GM10266 (cell line): Measurements from ENCODE around the gene ZNF160.

Experiments
- DNase-seq: peaks from one replicate; pipeline ENCODE4 v3.0.0; 2012; ENCODE audit errors: extremely low spot score
- CTCF ChIP-seq: IDR thresholded peaks from 2 replicates; pipeline ENCODE4 v1.5.1; 2012; ENCODE audit warnings: mild to moderate bottlenecking, low read depth; ENCODE audit not compliant: control insufficient read depth, insufficient read depth; ENCODE audit errors: missing control alignments

ZNF160 gene

DNA sequence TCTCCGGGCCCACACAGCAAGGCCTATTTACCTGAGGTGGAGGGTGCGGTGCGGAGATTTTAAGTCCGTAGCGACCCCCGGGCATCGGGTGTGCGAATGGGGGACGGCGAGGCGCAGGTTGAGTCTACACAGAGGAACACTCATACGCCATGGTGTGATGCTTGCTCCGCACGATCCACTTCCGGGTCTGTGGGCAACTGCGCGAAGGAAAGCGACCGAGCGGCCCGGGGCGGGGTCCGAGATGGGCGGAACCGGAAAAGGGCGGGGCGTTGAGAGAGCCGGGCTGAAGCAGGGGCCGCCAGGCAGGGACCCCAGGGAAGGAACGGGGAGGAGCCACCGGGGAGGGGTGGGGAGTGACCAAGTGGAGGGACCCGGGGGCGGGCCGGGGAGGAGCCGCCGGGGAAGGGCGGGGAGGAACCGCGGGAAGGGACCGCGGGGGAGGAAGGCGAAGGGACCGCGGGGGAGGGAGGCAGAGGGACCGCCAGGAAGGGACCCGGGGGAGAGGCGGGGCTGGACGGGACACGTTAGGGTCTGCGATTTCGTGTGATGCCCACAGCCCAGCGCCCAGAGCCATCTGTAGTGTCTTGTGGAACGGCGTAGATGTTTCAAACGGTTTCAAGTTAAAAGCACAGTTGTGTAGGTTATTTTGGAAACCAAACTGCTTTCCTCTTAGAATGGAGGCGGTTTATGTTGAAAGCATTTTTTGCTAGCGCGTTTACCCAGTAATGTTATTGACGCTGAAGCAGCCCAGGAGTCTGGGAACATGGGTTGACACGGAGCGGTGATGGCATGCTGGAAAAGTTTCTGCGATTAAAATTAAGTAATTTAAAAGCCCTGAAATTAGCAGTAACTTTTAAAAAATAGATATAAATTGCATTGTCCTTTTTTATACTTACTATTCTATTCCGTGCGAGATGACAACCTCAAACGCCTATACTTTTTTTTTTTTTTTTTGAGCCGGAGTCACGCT lies at the start of gene ZNF160:
ZNF160 (minus strand) TSS at position 189 of the 970 bp plus-strand sequence. CDS start 17,146 bp downstream, outside the sequence.
- peak; percentile 99 for DNase-seq
- no peak for TF ChIP-seq CTCF

DNA sequence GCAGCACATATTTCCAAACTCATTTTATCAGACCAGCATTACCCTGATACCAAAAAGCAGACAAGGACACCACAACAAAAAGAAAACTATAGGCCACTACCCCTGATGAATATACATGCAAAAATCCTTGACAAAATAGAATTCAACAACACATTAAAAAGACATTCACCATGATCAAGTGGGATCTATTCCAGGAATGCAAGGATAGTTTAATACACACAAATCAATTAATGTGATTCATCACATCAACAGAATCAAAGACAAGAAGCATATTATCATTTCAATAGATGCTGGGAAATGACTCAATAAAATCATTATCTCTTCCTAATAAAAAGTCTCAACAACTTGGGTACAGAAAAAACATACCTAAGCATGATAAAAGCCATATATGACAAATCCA lies 44.4 kb upstream of the ZNF160 start:
- TF ChIP-seq CTCF, result no peak
- DNase-seq, result no peak

GRCh38 chr19:53140351-53140750 lies 37.1 kb upstream of the ZNF160 start:
- TF ChIP-seq CTCF, result no peak
- DNase-seq, result no peak

DNA sequence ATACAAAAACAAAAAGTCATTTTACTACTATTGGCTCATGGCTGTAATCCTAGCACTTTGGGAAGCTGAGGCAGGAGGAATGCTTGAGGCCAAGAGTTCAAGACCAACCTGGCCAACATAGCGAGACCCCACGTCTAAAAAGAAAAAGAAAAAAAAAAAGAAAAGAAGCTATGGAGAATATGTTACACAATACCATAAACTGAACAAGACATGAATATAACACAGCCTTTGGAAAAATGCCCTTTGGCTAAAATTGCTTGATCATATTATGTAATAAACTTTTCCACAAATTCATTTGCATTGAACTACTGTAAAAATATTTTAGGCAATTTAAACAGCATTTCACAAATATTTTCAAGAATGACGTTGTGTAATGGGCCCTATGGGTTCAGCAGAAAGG lies 33.2 kb upstream of the ZNF160 start:
- DNase-seq, result no peak
- TF ChIP-seq CTCF, result no peak

DNA sequence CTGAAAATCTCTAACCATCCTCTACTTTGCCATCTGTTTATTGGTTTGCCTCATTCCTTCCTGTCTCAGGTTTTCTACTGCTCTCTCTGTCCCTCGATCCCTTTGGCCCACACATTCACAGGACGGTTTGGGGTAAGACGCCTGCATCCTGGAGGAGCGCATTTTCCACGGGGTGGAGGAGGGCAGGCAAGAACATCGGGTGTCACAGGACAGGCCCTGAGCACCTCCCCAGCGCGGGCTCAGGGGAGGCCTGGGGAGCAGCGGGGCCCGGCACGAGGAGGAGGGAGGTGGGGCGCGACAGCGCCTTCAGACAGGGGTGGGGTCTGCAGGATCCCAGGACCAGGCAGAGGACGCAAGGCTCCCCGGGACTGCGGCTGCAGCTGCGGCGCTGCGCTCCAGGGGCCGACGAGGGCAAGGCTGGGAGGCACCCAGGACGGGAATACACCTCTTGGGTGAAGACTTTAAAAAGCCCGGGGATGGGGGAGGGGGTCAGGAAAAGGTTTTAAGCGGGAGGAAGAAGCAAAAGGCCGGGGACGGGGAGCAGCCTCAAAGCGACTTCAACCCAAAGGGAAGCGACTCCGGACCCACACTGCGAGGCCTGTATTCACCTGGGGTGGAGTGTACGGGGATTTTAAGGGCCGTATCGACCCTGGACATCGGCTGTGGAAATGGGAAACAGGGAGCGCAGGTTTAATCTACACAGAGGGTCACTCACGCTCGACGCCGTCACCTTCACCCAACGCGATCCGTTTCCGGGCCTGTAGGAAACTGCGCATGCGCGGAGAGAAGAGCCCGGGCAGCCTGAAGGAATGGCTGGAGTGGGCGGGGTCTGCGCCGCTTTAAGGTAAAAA lies 29.1 kb upstream of the ZNF160 start, which contains the start of gene ZNF415:
ZNF415 (minus strand) TSS at position 770 of the 851 bp plus-strand sequence. CDS start 10,234 bp downstream, outside the sequence.
- TF ChIP-seq CTCF, result no peak
- DNase-seq, result no peak

GRCh38 chr19:53131727-53132126 lies 28.5 kb upstream of the ZNF160 start:
- DNase-seq, result no peak
- TF ChIP-seq CTCF, result no peak

DNA sequence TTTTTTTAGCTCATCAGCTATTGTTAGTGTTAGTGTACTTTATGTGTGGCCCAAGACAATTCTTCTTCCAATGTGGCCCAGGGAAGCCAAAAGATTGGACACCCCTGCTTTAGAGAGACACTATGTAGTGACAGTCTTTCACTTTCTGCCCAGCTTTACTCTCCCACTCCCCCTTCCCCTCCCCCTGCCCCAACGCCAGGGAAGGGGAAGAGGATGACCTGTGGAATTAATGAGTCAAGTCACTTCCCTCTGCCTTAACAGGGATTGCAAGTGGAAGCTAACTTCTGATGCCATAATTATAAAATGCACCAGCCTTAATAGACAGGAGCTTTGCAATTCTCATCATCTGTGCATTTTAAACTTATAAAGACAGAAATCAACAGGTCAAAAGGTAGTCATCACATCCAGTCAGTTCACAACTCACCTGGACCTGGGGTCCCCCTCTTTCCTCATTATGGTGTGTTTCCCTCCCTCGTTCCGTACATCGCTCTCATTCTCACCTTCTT lies 27.9 kb upstream of the ZNF160 start:
- TF ChIP-seq CTCF, result no peak

More for the DNA sequence above, 27.9 kb upstream of the ZNF160 start:
- DNase-seq, result no peak
